ENCODE data around the gene TPM3. TPM values are rescaled to one million over a fixed set of nuclear protein-coding genes. Genes with fewer than 3 reads are reported as not detected.

TPM3 gene
- total and polyA plus RNA-seq, 9 of the 15 experiments (the other 6 are each of a cell fraction or from before 2014, with no cell fraction given), result 202 to 604 (median 421) TPM

- TF ChIP-seq PBX2 (CRISPR knock-in tag; IDR thresholded peaks at IDR 0.05; ENCODE audit: low read depth), result no peak
- TF ChIP-seq PBX2 (tag; conservative IDR thresholded peaks at IDR 0.05; ENCODE audit: low read depth), result no peak
- no peak for TF ChIP-seq REST (IDR thresholded peaks at IDR 0.05; ENCODE audit: borderline replicate concordance)
- no peak for TF ChIP-seq REST (CRISPR knock-in tag; IDR thresholded peaks at IDR 0.05; ENCODE audit: low read depth)
- no peak for TF ChIP-seq CEBPB (tag; IDR thresholded peaks at IDR 0.05)
- TF ChIP-seq ARID4B (CRISPR knock-in tag; IDR thresholded peaks at IDR 0.05), result no peak
- no peak for TF ChIP-seq CTCF (IDR thresholded peaks at IDR 0.05 in 2 of 3, conservative IDR thresholded peaks at IDR 0.05 in 1 of 3; ENCODE audit: insufficient read depth in 2 of 3, low read depth in 1 of 3, low read length in 3 of 3)
- TF ChIP-seq MYC (IDR thresholded peaks at IDR 0.05; ENCODE audit: low read depth, low read length), result no peak
- no peak for TF ChIP-seq MYC (CRISPR knock-in tag; IDR thresholded peaks at IDR 0.05; ENCODE audit: borderline replicate concordance, low read depth)
- 0 out of 2 replicates have a peak, but pooled peaks have one; percentile 21 for TF ChIP-seq LCOR (CRISPR knock-in tag; IDR thresholded peaks at IDR 0.05)
- no peak for TF ChIP-seq NFYB (IDR thresholded peaks at IDR 0.05; ENCODE audit: extremely low read depth, insufficient read length)
Measured at GRCh38 chr1:154178013-154178412, 13.9 kb downstream of the TPM3 start (continued).

Measured in K562 (cell line).